ENCODE data around the gene RFC4.

GRCh38 chr3:186844908-186845307 is 38.6 kb upstream of the RFC4 start:
- TF ChIP-seq, protein P1, sequence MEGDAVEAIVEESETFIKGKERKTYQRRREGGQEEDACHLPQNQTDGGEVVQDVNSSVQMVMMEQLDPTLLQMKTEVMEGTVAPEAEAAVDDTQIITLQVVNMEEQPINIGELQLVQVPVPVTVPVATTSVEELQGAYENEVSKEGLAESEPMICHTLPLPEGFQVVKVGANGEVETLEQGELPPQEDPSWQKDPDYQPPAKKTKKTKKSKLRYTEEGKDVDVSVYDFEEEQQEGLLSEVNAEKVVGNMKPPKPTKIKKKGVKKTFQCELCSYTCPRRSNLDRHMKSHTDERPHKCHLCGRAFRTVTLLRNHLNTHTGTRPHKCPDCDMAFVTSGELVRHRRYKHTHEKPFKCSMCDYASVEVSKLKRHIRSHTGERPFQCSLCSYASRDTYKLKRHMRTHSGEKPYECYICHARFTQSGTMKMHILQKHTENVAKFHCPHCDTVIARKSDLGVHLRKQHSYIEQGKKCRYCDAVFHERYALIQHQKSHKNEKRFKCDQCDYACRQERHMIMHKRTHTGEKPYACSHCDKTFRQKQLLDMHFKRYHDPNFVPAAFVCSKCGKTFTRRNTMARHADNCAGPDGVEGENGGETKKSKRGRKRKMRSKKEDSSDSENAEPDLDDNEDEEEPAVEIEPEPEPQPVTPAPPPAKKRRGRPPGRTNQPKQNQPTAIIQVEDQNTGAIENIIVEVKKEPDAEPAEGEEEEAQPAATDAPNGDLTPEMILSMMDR (IDR thresholded peaks at IDR 0.05): no peak
- TF ChIP-seq POLR2A (IDR thresholded peaks at IDR 0.05): no peak
- no peak for TF ChIP-seq EP300 (IDR thresholded peaks at IDR 0.05)
- TF ChIP-seq POLR2AphosphoS5 (IDR thresholded peaks at IDR 0.05): no peak
